NCI-H510A (cell line): ENCODE data around the gene RAP1GDS1.

Experiments used
- DNase-seq: peaks from one replicate; lab custom pipeline; 2025; lab: John Stamatoyannopoulos, UW

The RAP1GDS1 gene

DNA sequence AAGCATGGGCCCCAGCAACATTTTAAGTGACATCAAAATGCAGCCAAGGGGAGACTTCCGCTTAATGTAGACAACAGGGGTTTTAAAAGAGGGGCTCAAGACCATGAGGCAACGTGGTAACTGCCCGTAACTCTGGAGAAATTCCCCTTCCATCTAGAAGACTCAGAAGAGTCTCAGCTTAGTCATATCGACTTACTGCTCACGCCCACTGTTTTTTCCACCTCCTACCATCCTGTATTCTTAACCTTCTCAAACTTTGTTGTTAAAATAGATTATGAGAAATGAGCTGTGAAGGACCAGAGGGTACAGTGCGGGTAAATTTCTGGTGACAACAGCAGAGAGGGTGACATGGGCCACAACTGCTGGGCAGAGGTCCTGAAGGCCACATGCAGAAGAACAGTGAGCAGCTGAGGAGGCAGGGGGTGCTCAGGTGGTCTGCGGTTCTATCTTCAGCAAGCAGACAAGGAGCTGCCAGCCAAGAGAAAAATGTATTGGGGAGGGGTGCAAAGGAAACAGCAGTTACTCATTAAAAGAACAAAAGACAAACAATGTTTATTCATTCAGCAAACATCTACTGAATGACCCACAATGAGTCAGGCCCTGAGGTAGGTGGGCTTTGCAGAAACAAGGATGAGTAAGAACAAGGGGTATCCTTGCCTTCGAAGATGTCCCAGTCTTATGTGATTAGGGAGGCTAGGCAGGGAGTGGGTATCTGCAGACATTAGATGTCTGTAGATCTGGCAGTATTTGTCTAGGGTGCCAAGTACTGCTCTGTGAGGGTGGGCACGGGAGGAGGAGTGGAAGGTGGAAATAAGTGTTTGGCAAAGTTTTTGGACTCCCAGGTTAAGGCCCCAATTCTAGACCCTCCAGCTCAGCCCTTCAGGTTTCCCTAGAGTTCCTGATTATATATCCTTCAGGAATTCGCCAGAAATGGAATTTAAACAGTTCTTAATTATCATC, 221.9 kb downstream of the RAP1GDS1 start:
- no peak for DNase-seq

DNA sequence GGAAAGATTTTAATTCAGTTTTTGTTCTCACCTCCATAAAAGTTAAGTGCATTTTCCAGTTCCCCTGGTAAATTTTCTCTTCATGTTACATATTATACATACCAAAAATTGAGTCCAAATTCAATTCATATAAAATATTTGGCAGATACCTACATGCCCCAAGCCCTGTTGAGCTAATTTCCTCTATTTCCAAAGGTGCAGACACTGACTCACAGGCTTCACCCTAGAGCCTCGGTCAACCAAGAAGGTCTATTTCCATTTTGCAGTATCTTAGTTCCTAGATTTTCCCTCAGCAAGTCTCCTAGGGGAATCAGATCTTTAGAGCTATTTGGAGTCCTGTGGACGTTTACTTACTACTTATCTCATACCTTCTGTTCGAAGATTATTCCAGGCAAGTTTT, 222.8 kb downstream of the RAP1GDS1 start:
- DNase-seq = no peak

DNA sequence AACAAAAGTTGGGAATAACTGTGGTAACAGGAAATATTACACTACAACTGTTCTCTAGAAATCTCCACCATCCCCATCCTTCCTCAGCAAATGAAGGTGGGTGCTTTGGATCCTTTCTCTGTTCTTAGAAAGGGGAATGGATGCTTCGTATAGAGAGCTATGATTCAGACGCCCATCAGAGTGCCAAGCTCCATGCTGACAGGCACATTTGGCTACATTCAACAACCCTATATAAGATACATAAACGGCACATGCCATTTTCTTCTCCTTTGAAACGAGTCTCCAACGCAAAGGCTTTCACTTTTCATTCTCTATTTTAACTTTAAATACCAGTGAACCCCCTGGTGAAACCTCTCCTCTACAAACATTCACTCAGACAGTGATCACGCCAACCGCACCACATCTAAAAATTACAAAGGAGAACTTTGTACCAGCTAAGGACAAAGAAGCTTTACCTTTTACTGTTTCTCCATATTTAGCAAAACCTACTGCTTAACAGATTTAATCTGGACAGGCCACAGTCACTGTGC, 224.7 kb downstream of the RAP1GDS1 start:
- DNase-seq = no peak

- no peak for DNase-seq
Observed at GRCh38 chr4:98490251-98490650, 229.1 kb downstream of the RAP1GDS1 start.

DNA sequence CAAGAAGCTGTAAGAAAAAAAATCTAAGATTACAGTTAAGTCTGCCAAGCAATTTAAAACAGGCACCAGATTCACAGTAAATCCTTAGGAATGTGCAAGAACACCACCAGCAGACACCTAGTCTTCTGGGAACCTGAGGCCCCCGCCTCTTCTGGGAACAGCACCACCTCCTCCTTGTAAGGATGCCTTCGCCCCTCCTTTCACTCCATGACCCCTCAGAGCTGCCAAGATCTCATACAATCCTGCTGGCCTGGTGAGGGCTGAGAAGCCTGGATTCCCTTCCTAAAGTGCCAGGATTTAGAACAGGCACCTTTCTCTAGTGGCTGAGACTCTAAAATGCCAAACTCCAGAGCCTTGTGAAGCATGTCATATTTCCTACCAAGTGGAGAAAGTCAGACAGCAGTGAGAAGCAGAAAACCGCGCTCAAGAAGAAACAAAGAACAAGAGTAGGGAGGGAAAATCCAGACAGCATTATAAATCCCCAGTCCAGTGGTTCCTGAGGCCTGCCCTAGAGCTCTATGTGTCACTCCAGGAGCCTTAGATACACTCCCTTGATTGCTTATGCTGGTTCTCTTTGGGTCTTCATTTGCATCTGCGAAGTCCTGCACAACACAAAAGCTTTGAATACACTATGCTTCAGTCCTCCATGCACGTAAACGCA, 230.8 kb downstream of the RAP1GDS1 start:
- DNase-seq = no peak

DNA sequence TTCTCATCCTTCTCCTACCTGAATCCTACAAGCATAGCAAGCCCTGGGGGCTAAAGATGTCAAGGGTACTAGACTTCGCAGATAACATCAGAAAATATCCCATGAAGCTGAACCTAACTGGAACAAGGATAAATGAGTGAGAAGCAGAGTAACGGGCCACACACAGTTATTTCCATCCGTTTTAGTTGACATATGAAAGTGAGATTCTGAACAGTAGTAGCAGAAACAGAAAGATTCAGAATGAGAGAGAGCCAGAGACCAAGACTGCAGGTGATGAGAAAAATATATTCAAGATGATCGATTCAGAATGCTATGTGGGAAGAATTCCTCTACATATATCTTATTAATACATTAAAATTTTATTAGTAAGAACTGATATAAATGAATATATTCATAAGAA, 232.1 kb downstream of the RAP1GDS1 start:
- no peak for DNase-seq
